GM12878 (cell line): ENCODE data around the gene TUBD1. TPM values are rescaled to one million over a fixed set of nuclear protein-coding genes. Genes with fewer than 3 reads are reported as not detected.

Experiments
- ATAC-seq: fragments of 200-7000 bp; cut with Tn5 transposase; 3 replicates; pipeline ENCODE4 v1.9.1; 2020; ENCODE audit warnings: mild to moderate bottlenecking, moderate library complexity
- BruUV-seq: library from RNA; stranded (reverse); fragments of 400-500 nt; replicated peaks from 2 replicates; lab custom pipeline; 2021; lab: Mats Ljungman, UMichigan
- CTCF ChIA-PET: fragments of 300-600 bp; sonication (Branson Sonifier 250); formaldehyde crosslinking; extraction: SDS; loops from one replicate; lab custom pipeline; 2021; ENCODE audit warnings: inconsistent platforms; lab: Yijun Ruan, JAX
- POLR2A ChIA-PET: fragments of 350-600 bp; formaldehyde crosslinking; extraction: SDS; loops from one replicate; lab custom pipeline; 2021; ENCODE audit warnings: inconsistent platforms; lab: Charles Lee
- RAD21 ChIA-PET: fragments of 300-600 bp; sonication (Branson Sonifier 250); formaldehyde crosslinking; loops from one replicate; lab custom pipeline; 2023; ENCODE audit warnings: antibody characterized with exemption; ENCODE audit not compliant: unreplicated experiment; lab: Charles Lee
- SMC1A ChIA-PET: fragments of 300-600 bp; sonication (Branson Sonifier 250); formaldehyde crosslinking; loops from one replicate; lab custom pipeline; 2023; ENCODE audit not compliant: unreplicated experiment, uncharacterized antibody; lab: Charles Lee
- DNase-seq: peaks from one replicate; pipeline ENCODE4 v3.0.0-alpha.2; 2011; ENCODE audit warnings: low read depth, low spot score
- FAIRE-seq: peaks from 3 replicates; lab custom pipeline; 2011; peaks lifted over from hg19 to GRCh38; lab: Jason Lieb, UNC
- H2AFZ ChIP-seq: 2 replicates; pipeline ENCODE4 v1.6.0; 2011; ENCODE audit warnings: low read depth, low read length, control low read depth; ENCODE audit not compliant: control insufficient read depth
- H3K27ac ChIP-seq: 2 replicates; pipeline ENCODE4 v1.5.1; 2011; ENCODE audit warnings: control low read depth; ENCODE audit not compliant: control insufficient read depth, insufficient read depth
- H3K27me3 ChIP-seq, 2 experiments: replicated peaks in 1 of 2; 2 replicates each; pipeline versions ENCODE4 v1.6.0 to v1.6.1; 2011; ENCODE audit warnings: low read length in 1 of 2; ENCODE audit not compliant: control insufficient read depth in 2 of 2, insufficient read depth in 2 of 2
- H3K36me3 ChIP-seq, 2 experiments: 2 replicates each; pipeline ENCODE4 v1.5.1; 2011; ENCODE audit warnings: low read length in 1 of 2; ENCODE audit not compliant: control insufficient read depth in 2 of 2, insufficient read depth in 2 of 2
- H3K4me1 ChIP-seq: 2 replicates; pipeline ENCODE4 v1.6.1; 2011; ENCODE audit warnings: mild to moderate bottlenecking, low read length, moderate library complexity, mixed read lengths; ENCODE audit not compliant: control insufficient read depth, insufficient read depth
- H3K4me2 ChIP-seq: 2 replicates; pipeline ENCODE4 v1.6.0; 2011; ENCODE audit warnings: control low read depth; ENCODE audit not compliant: control insufficient read depth, insufficient read depth
- H3K4me3 ChIP-seq: fragments of 200-600 bp; sonication (generic); 2 replicates; pipeline ENCODE4 v1.5.1; 2016
- H3K79me2 ChIP-seq: 2 replicates; pipeline ENCODE4 v1.6.0; 2011; ENCODE audit warnings: low read length; ENCODE audit not compliant: control insufficient read depth, insufficient read depth
- H3K9ac ChIP-seq: 2 replicates; pipeline ENCODE4 v1.8.0; 2011; ENCODE audit warnings: low read length, control low read depth, mixed read lengths; ENCODE audit not compliant: control insufficient read depth, insufficient read depth
- H3K9me3 ChIP-seq: replicated peaks from 3 replicates; pipeline ENCODE4 v1.5.1; 2011; ENCODE audit warnings: mild to moderate bottlenecking, low read length; ENCODE audit not compliant: control insufficient read depth, insufficient read depth
- H4K20me1 ChIP-seq: 2 replicates; pipeline ENCODE4 v1.6.0; 2011; ENCODE audit not compliant: control insufficient read depth, insufficient read depth
- BACH1 ChIP-seq: fragments of 450-650 bp; IDR thresholded peaks from 2 replicates; pipeline ENCODE4 v1.6.1; 2017; ENCODE audit warnings: mild to moderate bottlenecking, borderline replicate concordance
- BHLHE40 ChIP-seq, 2 experiments: fragments of 450-650 bp in 1 of 2; IDR thresholded peaks; 2 replicates each; pipeline ENCODE4 v1.6.1; 2011 to 2017; ENCODE audit warnings: low read depth in 2 of 2, borderline replicate concordance in 1 of 2, improper control_type of control experiment in 1 of 2, low read length in 1 of 2, mild to moderate bottlenecking in 1 of 2
- BMI1 ChIP-seq: fragments of 450-650 bp; IDR thresholded peaks from 2 replicates; pipeline ENCODE4 v1.6.1; 2016; ENCODE audit warnings: mild to moderate bottlenecking, moderate library complexity, borderline replicate concordance
- CREM ChIP-seq: IDR thresholded peaks from 2 replicates; pipeline ENCODE4 v1.6.1; 2014; ENCODE audit warnings: antibody characterized with exemption, low read depth
- EGR1 ChIP-seq, 2 experiments: IDR thresholded peaks; 1 replicate in 1 of 2; 2 replicates in 1 of 2; pipeline ENCODE4 v1.6.1; 2011 to 2012; ENCODE audit warnings: low read depth in 2 of 2, low read length in 2 of 2, borderline replicate concordance in 1 of 2, mild to moderate bottlenecking in 1 of 2, moderate library complexity in 1 of 2
- ETV6 ChIP-seq, 2 experiments: fragments of 450-650 bp in 1 of 2; IDR thresholded peaks in 1 of 2; conservative IDR thresholded peaks in 1 of 2; 2 replicates each; pipeline ENCODE4 v1.6.1; 2014; ENCODE audit warnings: antibody characterized with exemption in 1 of 2, borderline replicate concordance in 1 of 2, low read depth in 1 of 2, mild to moderate bottlenecking in 1 of 2, moderate library complexity in 1 of 2
- IKZF1 ChIP-seq: fragments of 450-650 bp; conservative IDR thresholded peaks from 2 replicates; pipeline ENCODE4 v1.6.1; 2017; ENCODE audit warnings: antibody characterized with exemption, mild to moderate bottlenecking
- KLF5 ChIP-seq: fragments of 450-650 bp; IDR thresholded peaks from 2 replicates; pipeline ENCODE4 v1.6.1; 2014; ENCODE audit warnings: mild to moderate bottlenecking; ENCODE audit not compliant: partially characterized antibody
- LARP7 ChIP-seq: fragments of 450-650 bp; IDR thresholded peaks from 2 replicates; pipeline ENCODE4 v1.6.1; 2017; ENCODE audit warnings: mild to moderate bottlenecking
- MEF2A ChIP-seq: IDR thresholded peaks from 2 replicates; pipeline ENCODE4 v1.6.1; 2011; ENCODE audit warnings: low read depth, mild to moderate bottlenecking, low read length, moderate library complexity; ENCODE audit not compliant: insufficient read depth
- NR2F1 ChIP-seq: fragments of 450-650 bp; conservative IDR thresholded peaks from 2 replicates; pipeline ENCODE4 v1.6.1; 2017; ENCODE audit warnings: mild to moderate bottlenecking
- RAD21 ChIP-seq: IDR thresholded peaks from 2 replicates; pipeline ENCODE4 v1.6.1; 2011; ENCODE audit warnings: mild to moderate bottlenecking, low read depth, low read length, moderate library complexity; ENCODE audit not compliant: insufficient read depth
- RB1 ChIP-seq: fragments of 450-650 bp; formaldehyde crosslinking; IDR thresholded peaks from 2 replicates; pipeline ENCODE4 v1.6.1; 2017; ENCODE audit warnings: mild to moderate bottlenecking, borderline replicate concordance
- SMARCA5 ChIP-seq: fragments of 450-650 bp; IDR thresholded peaks from 2 replicates; pipeline ENCODE4 v1.6.1; 2017; ENCODE audit warnings: mild to moderate bottlenecking
- YBX1 ChIP-seq: fragments of 450-650 bp; IDR thresholded peaks from 2 replicates; pipeline ENCODE4 v1.6.1; 2016; ENCODE audit warnings: antibody characterized with exemption
- ZNF274 ChIP-seq: IDR thresholded peaks from one replicate; pipeline ENCODE4 v1.8.0; 2011; ENCODE audit not compliant: insufficient read length, insufficient read depth
- ZNF622 ChIP-seq: fragments of 450-650 bp; IDR thresholded peaks from 2 replicates; pipeline ENCODE4 v1.6.1; 2017; ENCODE audit warnings: mild to moderate bottlenecking, inconsistent platforms
- WGBS: methylation state at CpG from one replicate; pipeline ENCODE4 v1.1.6; 2016; ENCODE audit warnings: low lambda C conversion rate; ENCODE audit not compliant: insufficient replicate concordance, insufficient coverage; ENCODE audit errors: missing lambda C conversion rate; 5-methylcytosine and 5-hydroxymethylcytosine counted together
- in situ Hi-C: fragments of 300-500 bp; cut with MboI; formaldehyde crosslinking; loops from 9 replicates; pipeline ENCODE4 v1.14.3; 2018; ENCODE audit warnings: mixed read lengths
- intact Hi-C: fragments of 100-400 bp; cut with micrococcal nuclease; formaldehyde crosslinking; loops from one replicate; pipeline ENCODE4 v1.14.2; 2022; ENCODE audit not compliant: unreplicated experiment
- polyA plus RNA-seq, 11 experiments: library from polyadenylated mRNA; depleted of rRNA in 4 of 11; unstranded in 6 of 11; stranded (reverse) in 5 of 11; fragments of >200 nt; fragmentation: Nextera tagmentation in 4 of 11; fragmentation: Illumina TruSeq in 1 of 11; extraction: Ambion mirVana in 4 of 11; extraction: Trizol in 1 of 11; gene quantifications; 1 replicate in 1 of 11; 2 replicates in 10 of 11; pipeline versions ENCODE4 v1.2.1 to v1.2.3, GENCODE V29; 2011 to 2016; ENCODE audit warnings: inconsistent platforms in 2 of 11, missing spikeins in 2 of 11, low read depth in 1 of 11
- total RNA-seq, 4 experiments: library from RNA; depleted of rRNA in 3 of 4; stranded (reverse); fragments of >200 nt in 3 of 4; fragmentation: Illumina TruSeq in 1 of 4; extraction: Trizol in 1 of 4; gene quantifications; 2 replicates each; pipeline versions ENCODE4 v1.2.1 to v1.2.3, GENCODE V29; 2013 to 2021
- TF ChIP-seq, protein P1 (sequence below): IDR thresholded peaks from 2 replicates; pipeline ENCODE4 v1.6.1; 2011; ENCODE audit warnings: borderline replicate concordance, low read depth, mild to moderate bottlenecking, moderate library complexity, mixed read lengths, low read length; ENCODE audit not compliant: insufficient read depth; ENCODE audit errors: extremely low read length
- TF ChIP-seq, protein P2 (sequence below): fragments of 450-650 bp; IDR thresholded peaks from 2 replicates; pipeline ENCODE4 v1.6.1; 2017; ENCODE audit warnings: borderline replicate concordance
- TF ChIP-seq, protein P3 (sequence below): IDR thresholded peaks from 2 replicates; pipeline ENCODE4 v1.6.1; 2011; ENCODE audit warnings: low read depth, low read length, improper control_type of control experiment, borderline replicate concordance

Gene TUBD1
- total and polyA plus RNA-seq, 10 of the 15 experiments (the other 5 are each of a cell fraction or from before 2014, with no cell fraction given), result 5.3 to 10.8 (median 8.3) TPM

DNA sequence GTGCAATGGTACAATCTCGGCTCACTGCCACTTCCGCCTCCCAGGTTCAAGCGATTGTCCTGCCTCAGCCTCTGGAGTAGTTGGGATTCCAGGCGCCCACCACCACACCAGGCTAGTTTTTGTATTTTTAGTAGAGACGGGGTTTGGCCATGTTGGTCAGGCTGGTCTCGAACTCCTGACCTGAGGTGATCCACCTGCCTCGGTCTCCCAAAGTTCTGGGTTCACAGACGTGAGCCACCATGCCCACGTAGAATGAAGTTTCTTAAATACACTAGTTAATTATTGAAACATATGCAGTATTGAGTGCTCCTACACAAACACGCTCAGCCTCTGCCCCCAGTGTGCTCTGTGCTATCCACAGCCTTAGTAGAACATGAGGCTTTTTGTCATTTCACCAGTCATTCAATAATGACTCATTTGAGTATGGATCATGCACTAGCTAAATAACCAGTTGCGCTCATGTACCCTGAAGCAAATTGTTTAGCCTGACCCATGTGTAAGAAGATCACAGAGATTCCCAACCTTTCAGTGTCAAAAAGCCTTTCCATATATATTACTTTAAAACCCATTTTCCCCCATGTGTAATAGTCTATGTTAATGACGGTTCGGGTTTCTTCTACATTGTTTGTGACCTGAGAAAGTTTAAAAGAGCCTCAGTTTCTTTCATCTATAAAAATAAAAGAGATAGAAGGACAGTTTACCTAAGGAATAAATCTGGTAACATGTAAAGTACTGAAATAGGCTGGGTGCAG lies 49.7 kb downstream of the TUBD1 start:
- no peaks in the 10 kb centered on the region; the same call in 2 of the 3 replicates for H3K9me3 ChIP-seq
- 2% methylated on average over 12 of the region's 13 CpGs for WGBS
- no peaks in the 10 kb centered on the region for H4K20me1 ChIP-seq
- ChIA-PET SMC1A (interaction anchor here (1.5 to 12.6 kb wide), 4 partner anchors 10 to 89 kb away, joined by 4 to 143 read pairs (median 105); no protein-coding TSS in a partner anchor), RAD21 (interaction anchor here (1.1 to 8.4 kb wide), 5 partner anchors 10 to 95 kb away, joined by 3 to 149 read pairs (median 4); no protein-coding TSS in a partner anchor), POLR2A (interaction anchor here (0.5 to 13.3 kb wide), 5 partner anchors 8 to 84 kb away, joined by 3 to 332 read pairs (median 10); no protein-coding TSS in a partner anchor), CTCF (interaction anchor here (0.9 to 1.6 kb wide), 4 partner anchors 10 to 58 kb away, joined by 3 to 5 read pairs (median 4); no protein-coding TSS in a partner anchor)
- FAIRE-seq (no peak), ATAC-seq (peak; percentile 56), DNase-seq (peak; percentile 80)
- H3K4me2 ChIP-seq, result peak overlapping the region; percentile 76
- H3K27me3 ChIP-seq, result no peaks in the 10 kb centered on the region
- no peak overlapping the region; the same call in 1 of the 2 replicates for H3K9ac ChIP-seq
- BruUV-seq, result no TSS peak
- in situ Hi-C loops (no loop called here), intact Hi-C loops (no loop called here)
- H2AFZ ChIP-seq, result no peak overlapping the region
- H3K36me3 ChIP-seq, result peaks cover 2 to 7% of the 10 kb centered on the region in 2 experiments; a peak in 3 of 4 replicates
- peaks cover 47% of the 10 kb centered on the region for H3K79me2 ChIP-seq
- peak overlapping the region; percentile 97 for H3K27ac ChIP-seq
- H3K4me3 ChIP-seq, result no peak overlapping the region
- H3K4me1 ChIP-seq, result peaks cover 43% of the 10 kb centered on the region
- TF ChIP-seq YBX1 (no peak), SMARCA5 (peak; percentile 34; the same call in 1 of the 2 replicates), ZNF274 (no peak), LARP7 (peak; percentile 61; the same call in 1 of the 2 replicates), IKZF1 (no peak; the same call in none of the 2 replicates), EGR1 (IDR thresholded peaks at IDR 0.05; ENCODE audit: borderline replicate concordance in 1 of 2, low read depth in 2 of 2, low read length in 2 of 2) (no peak), CREM (peak; percentile 38; the same call in 1 of the 2 replicates), RB1 (peak; percentile 22; the same call in 1 of the 2 replicates), RAD21 (0 out of 2 replicates have a peak, but pooled peaks have one; percentile 4), NR2F1 (peak; percentile 31; the same call in 1 of the 2 replicates), ETV6 (conservative IDR thresholded peaks at IDR 0.05 in 1 of 2, IDR thresholded peaks at IDR 0.05 in 1 of 2; ENCODE audit: borderline replicate concordance in 1 of 2, low read depth in 1 of 2) (peak; percentile 11 to 94; a peak in 1 of 4 replicates), KLF5 (no peak), BHLHE40 (IDR thresholded peaks at IDR 0.05; ENCODE audit: borderline replicate concordance in 1 of 2, low read depth in 2 of 2, low read length in 1 of 2) (no peak), ZNF622 (no peak), BACH1 (peak; percentile 88), MEF2A (no peak), BMI1 (no peak; the same call in 1 of the 2 replicates)
- TF ChIP-seq, protein P1, sequence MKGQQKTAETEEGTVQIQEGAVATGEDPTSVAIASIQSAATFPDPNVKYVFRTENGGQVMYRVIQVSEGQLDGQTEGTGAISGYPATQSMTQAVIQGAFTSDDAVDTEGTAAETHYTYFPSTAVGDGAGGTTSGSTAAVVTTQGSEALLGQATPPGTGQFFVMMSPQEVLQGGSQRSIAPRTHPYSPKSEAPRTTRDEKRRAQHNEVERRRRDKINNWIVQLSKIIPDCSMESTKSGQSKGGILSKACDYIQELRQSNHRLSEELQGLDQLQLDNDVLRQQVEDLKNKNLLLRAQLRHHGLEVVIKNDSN, result no peak
- TF ChIP-seq, protein P2, sequence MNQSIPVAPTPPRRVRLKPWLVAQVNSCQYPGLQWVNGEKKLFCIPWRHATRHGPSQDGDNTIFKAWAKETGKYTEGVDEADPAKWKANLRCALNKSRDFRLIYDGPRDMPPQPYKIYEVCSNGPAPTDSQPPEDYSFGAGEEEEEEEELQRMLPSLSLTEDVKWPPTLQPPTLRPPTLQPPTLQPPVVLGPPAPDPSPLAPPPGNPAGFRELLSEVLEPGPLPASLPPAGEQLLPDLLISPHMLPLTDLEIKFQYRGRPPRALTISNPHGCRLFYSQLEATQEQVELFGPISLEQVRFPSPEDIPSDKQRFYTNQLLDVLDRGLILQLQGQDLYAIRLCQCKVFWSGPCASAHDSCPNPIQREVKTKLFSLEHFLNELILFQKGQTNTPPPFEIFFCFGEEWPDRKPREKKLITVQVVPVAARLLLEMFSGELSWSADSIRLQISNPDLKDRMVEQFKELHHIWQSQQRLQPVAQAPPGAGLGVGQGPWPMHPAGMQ, result no peak
- TF ChIP-seq, protein P3, sequence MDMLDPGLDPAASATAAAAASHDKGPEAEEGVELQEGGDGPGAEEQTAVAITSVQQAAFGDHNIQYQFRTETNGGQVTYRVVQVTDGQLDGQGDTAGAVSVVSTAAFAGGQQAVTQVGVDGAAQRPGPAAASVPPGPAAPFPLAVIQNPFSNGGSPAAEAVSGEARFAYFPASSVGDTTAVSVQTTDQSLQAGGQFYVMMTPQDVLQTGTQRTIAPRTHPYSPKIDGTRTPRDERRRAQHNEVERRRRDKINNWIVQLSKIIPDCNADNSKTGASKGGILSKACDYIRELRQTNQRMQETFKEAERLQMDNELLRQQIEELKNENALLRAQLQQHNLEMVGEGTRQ, result no peak
